Measurements from ENCODE around the gene KCNJ10.

The KCNJ10 gene

DNA sequence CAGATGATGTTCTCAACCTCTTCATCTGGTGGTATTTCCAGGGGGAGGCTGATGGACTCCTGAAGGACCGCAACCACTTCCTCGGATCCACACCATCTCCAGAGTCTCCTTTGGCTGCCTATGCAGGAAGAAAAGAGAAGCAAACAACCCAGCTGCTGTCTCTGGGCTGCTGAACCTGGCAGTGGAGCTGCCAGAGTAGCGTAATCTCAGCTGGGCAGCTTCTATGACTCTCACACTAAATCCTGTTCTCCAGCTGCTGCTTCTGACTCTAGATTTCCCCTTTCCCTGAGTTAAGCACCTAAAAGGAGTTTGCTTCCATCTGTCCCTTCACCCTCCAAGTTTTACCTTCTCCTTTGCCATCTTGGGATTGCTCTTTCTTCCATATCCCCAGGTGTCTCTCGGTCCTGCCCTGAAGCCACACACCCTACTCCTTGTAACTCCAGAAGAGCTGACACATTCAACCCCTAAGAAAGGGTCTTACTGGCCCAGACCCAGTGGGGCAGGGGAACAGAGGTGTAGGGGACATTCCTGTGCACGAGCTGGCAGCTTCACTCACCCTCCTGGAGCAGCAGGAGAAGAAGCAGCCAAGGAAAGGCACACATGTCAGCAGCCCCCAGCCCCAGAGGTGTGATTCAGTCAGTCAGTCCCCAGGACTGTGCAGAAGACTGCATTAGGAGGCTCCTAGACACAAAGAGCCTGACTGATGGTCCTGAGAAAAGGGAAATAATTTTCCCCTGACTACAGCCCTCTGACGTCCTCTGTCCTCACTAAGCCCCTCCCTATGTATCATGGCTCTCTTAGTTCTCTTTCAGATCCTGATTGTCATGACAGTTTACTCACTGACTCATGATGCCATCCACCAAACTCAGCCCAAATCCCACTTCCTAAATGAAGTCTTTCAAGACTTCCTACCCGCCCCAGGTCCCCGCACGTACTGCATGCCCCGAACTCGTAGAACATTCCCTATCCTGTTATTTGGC lies 116.1 kb downstream of the KCNJ10 start, which contains the start of gene SLAMF9:
TSS of gene SLAMF9 (minus strand) at position 702 of the 980 bp plus-strand sequence. CDS start at position 602, 100 bp downstream.
- no peaks in the 10 kb centered on the region for H3K9me3 ChIP-seq (ENCODE audit: low read length)
- TF ChIP-seq EZH2 (IDR thresholded peaks at IDR 0.05; ENCODE audit: borderline replicate concordance, low read length), result no peak
- TF ChIP-seq, protein P1, sequence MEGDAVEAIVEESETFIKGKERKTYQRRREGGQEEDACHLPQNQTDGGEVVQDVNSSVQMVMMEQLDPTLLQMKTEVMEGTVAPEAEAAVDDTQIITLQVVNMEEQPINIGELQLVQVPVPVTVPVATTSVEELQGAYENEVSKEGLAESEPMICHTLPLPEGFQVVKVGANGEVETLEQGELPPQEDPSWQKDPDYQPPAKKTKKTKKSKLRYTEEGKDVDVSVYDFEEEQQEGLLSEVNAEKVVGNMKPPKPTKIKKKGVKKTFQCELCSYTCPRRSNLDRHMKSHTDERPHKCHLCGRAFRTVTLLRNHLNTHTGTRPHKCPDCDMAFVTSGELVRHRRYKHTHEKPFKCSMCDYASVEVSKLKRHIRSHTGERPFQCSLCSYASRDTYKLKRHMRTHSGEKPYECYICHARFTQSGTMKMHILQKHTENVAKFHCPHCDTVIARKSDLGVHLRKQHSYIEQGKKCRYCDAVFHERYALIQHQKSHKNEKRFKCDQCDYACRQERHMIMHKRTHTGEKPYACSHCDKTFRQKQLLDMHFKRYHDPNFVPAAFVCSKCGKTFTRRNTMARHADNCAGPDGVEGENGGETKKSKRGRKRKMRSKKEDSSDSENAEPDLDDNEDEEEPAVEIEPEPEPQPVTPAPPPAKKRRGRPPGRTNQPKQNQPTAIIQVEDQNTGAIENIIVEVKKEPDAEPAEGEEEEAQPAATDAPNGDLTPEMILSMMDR (IDR thresholded peaks at IDR 0.05; ENCODE audit: low read length), result no peak
- peaks cover 3% of the 10 kb centered on the region; the same call in 1 of the 2 replicates for H3K27me3 ChIP-seq (ENCODE audit: insufficient read depth, low read length)
- no peaks in the 10 kb centered on the region for H3F3A ChIP-seq (ENCODE audit: insufficient read depth, low read length)
- H3K9me2 ChIP-seq (ENCODE audit: low read depth, low read length), result no peaks in the 10 kb centered on the region
- no peaks in the 10 kb centered on the region for H3K36me3 ChIP-seq (ENCODE audit: insufficient read depth, low read length)
- H3K4me1 ChIP-seq (ENCODE audit: insufficient read depth, low read length, severe bottlenecking), result no peaks in the 10 kb centered on the region
- H3K4me3 ChIP-seq (ENCODE audit: low read depth, low read length, poor library complexity, severe bottlenecking), result no peak within 1 kb of the TSS
- H3K79me2 ChIP-seq (ENCODE audit: insufficient read depth, low read length), result no peaks in the 10 kb centered on the region
- H3K4me2 ChIP-seq (ENCODE audit: low read length), result no peak within 1 kb of the TSS
- H3K9ac ChIP-seq (ENCODE audit: low read length), result no peak within 1 kb of the TSS
- H4K20me1 ChIP-seq (ENCODE audit: insufficient read depth, low read length), result no peaks in the 10 kb centered on the region
- H2AFZ ChIP-seq (ENCODE audit: low read length), result no peak within 1 kb of the TSS
- no peak within 1 kb of the TSS for H3K27ac ChIP-seq (ENCODE audit: low read depth, low read length, poor library complexity, severe bottlenecking)

DNA sequence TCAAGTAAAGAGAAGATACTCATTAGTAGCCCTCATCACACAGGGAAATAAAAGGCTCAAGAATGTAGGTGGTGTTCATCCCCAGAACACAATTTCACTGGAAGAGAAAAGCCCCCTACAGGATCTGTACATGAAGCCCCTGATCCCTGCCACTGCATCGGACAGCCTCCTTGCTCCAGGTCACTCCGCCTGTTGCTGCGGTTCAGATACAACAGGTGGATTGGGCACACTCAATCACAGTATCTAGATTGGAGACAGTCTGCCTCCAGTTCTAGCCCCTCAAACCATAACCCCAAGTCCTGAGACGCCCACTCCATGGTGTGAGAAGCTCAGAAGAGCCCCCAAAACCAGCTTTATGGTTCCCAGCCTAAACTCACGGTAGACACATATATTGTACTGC lies 117.0 kb downstream of the KCNJ10 start:
- Histone ChIP-seq H3K4me2 (ENCODE audit: low read length) (no peak overlapping the region), H3K9me3 (ENCODE audit: low read length) (no peaks in the 10 kb centered on the region), H2AFZ (ENCODE audit: low read length) (no peak overlapping the region), H3K9ac (ENCODE audit: low read length) (no peak overlapping the region), H3F3A (ENCODE audit: insufficient read depth, low read length) (no peaks in the 10 kb centered on the region), H4K20me1 (ENCODE audit: insufficient read depth, low read length) (no peaks in the 10 kb centered on the region), H3K79me2 (ENCODE audit: insufficient read depth, low read length) (no peaks in the 10 kb centered on the region), H3K4me1 (ENCODE audit: insufficient read depth, low read length, severe bottlenecking) (no peaks in the 10 kb centered on the region), H3K9me2 (ENCODE audit: low read depth, low read length) (no peaks in the 10 kb centered on the region), H3K36me3 (ENCODE audit: insufficient read depth, low read length) (no peaks in the 10 kb centered on the region), H3K27ac (ENCODE audit: low read depth, low read length, poor library complexity, severe bottlenecking) (no peak overlapping the region), H3K27me3 (ENCODE audit: insufficient read depth, low read length) (peaks cover 1% of the 10 kb centered on the region; the same call in 1 of the 2 replicates), H3K4me3 (ENCODE audit: low read depth, low read length, poor library complexity, severe bottlenecking) (no peak overlapping the region)
- TF ChIP-seq EZH2 (IDR thresholded peaks at IDR 0.05; ENCODE audit: borderline replicate concordance, low read length), result no peak
- TF ChIP-seq, protein P1 (IDR thresholded peaks at IDR 0.05; ENCODE audit: low read length), result no peak

DNA sequence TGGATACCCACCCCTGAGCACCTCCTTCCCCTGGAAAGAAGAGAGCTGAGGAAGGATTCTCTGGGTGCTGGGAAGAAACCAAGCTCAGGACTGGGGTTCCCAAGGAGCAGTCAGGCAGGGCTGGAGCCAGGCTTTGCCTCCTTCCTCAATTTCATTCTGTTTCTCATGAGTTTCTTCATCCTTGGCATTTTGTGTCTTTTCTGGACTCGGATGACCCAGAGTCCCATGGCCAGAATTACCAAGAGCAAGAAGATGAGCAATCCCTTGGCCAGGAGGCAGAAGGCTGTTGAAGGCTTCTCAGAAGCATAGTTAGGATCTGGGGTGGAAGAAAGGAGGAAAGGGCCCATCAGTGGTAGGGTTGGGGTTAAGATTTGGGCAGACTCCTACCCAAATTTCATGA lies 118.4 kb downstream of the KCNJ10 start:
- TF ChIP-seq, protein P1 (IDR thresholded peaks at IDR 0.05; ENCODE audit: low read length), result no peak
- TF ChIP-seq EZH2 (IDR thresholded peaks at IDR 0.05; ENCODE audit: borderline replicate concordance, low read length), result no peak
- H3K9ac ChIP-seq (ENCODE audit: low read length), result no peak overlapping the region
- no peak overlapping the region for H3K27ac ChIP-seq (ENCODE audit: low read depth, low read length, poor library complexity, severe bottlenecking)
- H3F3A ChIP-seq (ENCODE audit: insufficient read depth, low read length), result no peaks in the 10 kb centered on the region
- H3K9me2 ChIP-seq (ENCODE audit: low read depth, low read length), result no peaks in the 10 kb centered on the region
- no peak overlapping the region for H3K4me3 ChIP-seq (ENCODE audit: low read depth, low read length, poor library complexity, severe bottlenecking)
- no peaks in the 10 kb centered on the region for H3K4me1 ChIP-seq (ENCODE audit: insufficient read depth, low read length, severe bottlenecking)
- no peaks in the 10 kb centered on the region for H3K79me2 ChIP-seq (ENCODE audit: insufficient read depth, low read length)
- no peak overlapping the region for H2AFZ ChIP-seq (ENCODE audit: low read length)
- no peaks in the 10 kb centered on the region for H3K9me3 ChIP-seq (ENCODE audit: low read length)
- no peaks in the 10 kb centered on the region for H3K36me3 ChIP-seq (ENCODE audit: insufficient read depth, low read length)
- H3K4me2 ChIP-seq (ENCODE audit: low read length), result no peak overlapping the region
- H4K20me1 ChIP-seq (ENCODE audit: insufficient read depth, low read length), result no peaks in the 10 kb centered on the region
- no peaks in the 10 kb centered on the region; the same call in 1 of the 2 replicates for H3K27me3 ChIP-seq (ENCODE audit: insufficient read depth, low read length)
